SIG-M5 (cell line): ENCODE results near the gene HELZ2.
"Not testable (repeated sequence)": the region's sequence is repeated elsewhere in the genome, so short reads cannot be mapped to it uniquely, and the experiment has no call there.

Experiments
- DNase-seq: peaks from one replicate; lab custom pipeline; 2025; lab: John Stamatoyannopoulos, UW

Gene HELZ2

GRCh38 chr20:63579017-63579694 lies 5.1 kb upstream of the HELZ2 start:
- DNase-seq: no peak

GRCh38 chr20:63578224-63579016 lies 4.4 kb upstream of the HELZ2 start:
- DNase-seq: no peak

GRCh38 chr20:63577317-63577894 lies 3.4 kb upstream of the HELZ2 start:
- no peak for DNase-seq

- no peak for DNase-seq
Measured at GRCh38 chr20:63576311-63576710, 2.3 kb upstream of the HELZ2 start.

GRCh38 chr20:63574829-63575743 lies 1.0 kb upstream of the HELZ2 start:
- no peak for DNase-seq

GRCh38 chr20:63573647-63574131 lies 350 bp downstream of the HELZ2 start:
- DNase-seq: no peak

GRCh38 chr20:63572788-63573646 lies 1.0 kb downstream of the HELZ2 start:
- DNase-seq: no peak

GRCh38 chr20:63572071-63572787 lies 1.8 kb downstream of the HELZ2 start:
- no peak for DNase-seq

- not testable (repeated sequence) for DNase-seq
Measured at GRCh38 chr20:63571087-63571478, 3.0 kb downstream of the HELZ2 start.

GRCh38 chr20:63570281-63571086 lies 3.6 kb downstream of the HELZ2 start:
- DNase-seq: no peak

- DNase-seq: no peak
Measured at GRCh38 chr20:63568986-63569949, 4.8 kb downstream of the HELZ2 start.

- no peak for DNase-seq
Measured at GRCh38 chr20:63568170-63568981, 5.7 kb downstream of the HELZ2 start.

- no peak for DNase-seq
Measured at GRCh38 chr20:63567386-63568169, 6.5 kb downstream of the HELZ2 start.

- DNase-seq: no peak
Measured at GRCh38 chr20:63567136-63567385, 7.0 kb downstream of the HELZ2 start.

GRCh38 chr20:63566395-63567135 lies 7.5 kb downstream of the HELZ2 start:
- no peak for DNase-seq

GRCh38 chr20:63565699-63566335 lies 8.2 kb downstream of the HELZ2 start:
- DNase-seq: no peak
